Coronary artery (tissue), 2 donors: Measurements from ENCODE around the gene LRRC14B.

Experiments
- DNase-seq: peaks from one replicate; pipeline ENCODE4 v3.0.0-alpha.2; 2017; ENCODE audit warnings: low spot score
- H3K27ac ChIP-seq, 2 donors: fragments of 200-600 bp; sonication (generic); one replicate each; pipeline ENCODE4 v1.5.1; 2016 to 2019
- H3K4me3 ChIP-seq: fragments of 200-600 bp; sonication (generic); 2 replicates; pipeline ENCODE4 v1.5.1; 2016; ENCODE audit warnings: mild to moderate bottlenecking, moderate library complexity
- TF ChIP-seq, protein P1 (sequence below): fragments of 200-600 bp; sonication (generic); IDR thresholded peaks from one replicate; pipeline ENCODE4 v1.5.1; 2019; ENCODE audit warnings: antibody characterized with exemption

The LRRC14B gene

DNA sequence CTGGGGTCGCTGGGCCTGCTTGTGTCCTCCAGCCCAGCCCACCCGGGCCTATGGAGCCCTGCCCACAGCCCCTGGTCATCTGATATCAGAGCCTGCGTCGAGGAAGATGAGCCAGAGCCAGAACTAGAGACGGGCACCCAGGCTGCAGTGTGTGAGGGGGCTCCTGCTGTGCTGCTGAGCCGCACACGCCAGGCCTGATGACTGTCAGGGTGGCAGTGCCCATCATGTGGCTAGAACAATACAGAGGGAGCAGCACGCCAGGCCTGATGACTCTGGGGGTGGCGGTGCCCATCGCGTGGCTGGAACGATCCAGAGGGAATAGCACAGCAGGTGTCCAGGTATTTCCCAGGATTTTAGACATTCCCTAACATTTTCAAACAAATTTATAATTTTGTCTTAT lies 9.2 kb upstream of the LRRC14B start:
- TF ChIP-seq, protein P1, sequence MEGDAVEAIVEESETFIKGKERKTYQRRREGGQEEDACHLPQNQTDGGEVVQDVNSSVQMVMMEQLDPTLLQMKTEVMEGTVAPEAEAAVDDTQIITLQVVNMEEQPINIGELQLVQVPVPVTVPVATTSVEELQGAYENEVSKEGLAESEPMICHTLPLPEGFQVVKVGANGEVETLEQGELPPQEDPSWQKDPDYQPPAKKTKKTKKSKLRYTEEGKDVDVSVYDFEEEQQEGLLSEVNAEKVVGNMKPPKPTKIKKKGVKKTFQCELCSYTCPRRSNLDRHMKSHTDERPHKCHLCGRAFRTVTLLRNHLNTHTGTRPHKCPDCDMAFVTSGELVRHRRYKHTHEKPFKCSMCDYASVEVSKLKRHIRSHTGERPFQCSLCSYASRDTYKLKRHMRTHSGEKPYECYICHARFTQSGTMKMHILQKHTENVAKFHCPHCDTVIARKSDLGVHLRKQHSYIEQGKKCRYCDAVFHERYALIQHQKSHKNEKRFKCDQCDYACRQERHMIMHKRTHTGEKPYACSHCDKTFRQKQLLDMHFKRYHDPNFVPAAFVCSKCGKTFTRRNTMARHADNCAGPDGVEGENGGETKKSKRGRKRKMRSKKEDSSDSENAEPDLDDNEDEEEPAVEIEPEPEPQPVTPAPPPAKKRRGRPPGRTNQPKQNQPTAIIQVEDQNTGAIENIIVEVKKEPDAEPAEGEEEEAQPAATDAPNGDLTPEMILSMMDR, result no peak
- no peak for DNase-seq
- no peak overlapping the region for H3K4me3 ChIP-seq
- H3K27ac ChIP-seq, result no peak overlapping the region

DNA sequence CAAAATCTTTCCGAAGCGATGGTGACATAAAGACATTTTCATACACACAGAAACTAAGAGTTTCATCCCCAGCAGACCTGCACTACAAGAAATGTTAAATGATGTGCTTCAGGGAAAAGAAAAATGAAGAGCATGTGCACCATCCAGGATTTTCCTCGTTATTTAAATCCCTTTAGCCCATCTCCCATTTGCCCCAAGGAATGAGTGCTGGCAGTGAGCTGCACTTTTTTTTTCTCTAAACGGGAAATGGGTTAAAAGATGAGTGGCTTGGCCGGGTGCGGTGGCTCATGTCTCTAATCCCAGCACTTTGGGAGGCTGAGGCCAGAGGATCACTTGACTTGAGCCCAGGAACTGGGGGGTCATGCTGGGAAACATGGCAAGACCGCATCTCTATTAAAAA lies 6.8 kb upstream of the LRRC14B start:
- DNase-seq, result no peak
- TF ChIP-seq, protein P1, result no peak
- no peak overlapping the region for H3K27ac ChIP-seq
- H3K4me3 ChIP-seq, result no peak overlapping the region

DNA sequence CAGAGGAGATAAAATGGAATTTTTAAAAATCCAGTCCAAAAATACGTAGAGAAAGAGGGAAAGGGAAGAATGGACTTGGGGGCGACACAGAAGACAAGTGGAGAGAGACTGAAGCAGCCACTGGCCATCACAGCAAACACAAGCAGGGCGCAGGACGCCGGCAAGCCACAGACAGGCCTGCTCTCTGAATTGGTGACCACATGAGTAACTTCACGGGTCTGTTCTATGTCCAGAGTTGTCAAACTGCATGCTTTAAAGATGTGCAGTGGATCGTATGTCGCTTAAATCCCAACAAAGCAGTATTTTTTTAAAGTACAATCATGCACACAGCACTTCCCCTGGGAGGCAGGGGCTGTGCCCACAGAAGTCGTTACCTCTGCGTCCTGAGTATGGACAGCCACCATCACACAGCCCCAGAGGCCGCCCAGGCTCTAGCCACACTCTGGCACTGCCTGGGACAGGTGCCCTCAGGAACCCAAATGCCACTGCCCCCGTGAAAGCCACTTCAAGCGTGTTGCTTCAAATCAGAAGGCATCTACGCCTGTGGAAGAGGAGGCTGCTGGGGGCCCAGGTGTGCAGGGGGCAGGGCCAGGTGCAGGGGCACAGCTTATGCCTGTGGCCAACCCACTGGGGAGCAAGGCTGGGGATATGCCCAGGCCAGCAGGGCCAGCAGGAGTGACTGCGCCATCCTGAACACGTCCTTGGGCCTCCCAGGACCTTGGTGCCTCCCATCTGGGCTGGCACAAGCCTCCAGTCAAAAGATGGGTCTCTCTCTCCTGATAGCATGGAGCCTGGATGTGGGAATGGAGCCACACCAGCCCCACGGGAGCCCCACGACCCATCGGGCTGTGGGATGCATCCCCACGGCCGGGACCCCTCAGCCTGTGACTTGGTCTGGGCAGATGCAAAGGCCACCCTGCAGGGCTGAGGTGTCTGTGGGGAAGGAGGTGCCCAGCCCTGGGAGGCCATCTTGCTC lies 5.9 kb upstream of the LRRC14B start:
- no peak overlapping the region for H3K27ac ChIP-seq
- H3K4me3 ChIP-seq, result no peak overlapping the region
- TF ChIP-seq, protein P1, result no peak
- no peak for DNase-seq

DNA sequence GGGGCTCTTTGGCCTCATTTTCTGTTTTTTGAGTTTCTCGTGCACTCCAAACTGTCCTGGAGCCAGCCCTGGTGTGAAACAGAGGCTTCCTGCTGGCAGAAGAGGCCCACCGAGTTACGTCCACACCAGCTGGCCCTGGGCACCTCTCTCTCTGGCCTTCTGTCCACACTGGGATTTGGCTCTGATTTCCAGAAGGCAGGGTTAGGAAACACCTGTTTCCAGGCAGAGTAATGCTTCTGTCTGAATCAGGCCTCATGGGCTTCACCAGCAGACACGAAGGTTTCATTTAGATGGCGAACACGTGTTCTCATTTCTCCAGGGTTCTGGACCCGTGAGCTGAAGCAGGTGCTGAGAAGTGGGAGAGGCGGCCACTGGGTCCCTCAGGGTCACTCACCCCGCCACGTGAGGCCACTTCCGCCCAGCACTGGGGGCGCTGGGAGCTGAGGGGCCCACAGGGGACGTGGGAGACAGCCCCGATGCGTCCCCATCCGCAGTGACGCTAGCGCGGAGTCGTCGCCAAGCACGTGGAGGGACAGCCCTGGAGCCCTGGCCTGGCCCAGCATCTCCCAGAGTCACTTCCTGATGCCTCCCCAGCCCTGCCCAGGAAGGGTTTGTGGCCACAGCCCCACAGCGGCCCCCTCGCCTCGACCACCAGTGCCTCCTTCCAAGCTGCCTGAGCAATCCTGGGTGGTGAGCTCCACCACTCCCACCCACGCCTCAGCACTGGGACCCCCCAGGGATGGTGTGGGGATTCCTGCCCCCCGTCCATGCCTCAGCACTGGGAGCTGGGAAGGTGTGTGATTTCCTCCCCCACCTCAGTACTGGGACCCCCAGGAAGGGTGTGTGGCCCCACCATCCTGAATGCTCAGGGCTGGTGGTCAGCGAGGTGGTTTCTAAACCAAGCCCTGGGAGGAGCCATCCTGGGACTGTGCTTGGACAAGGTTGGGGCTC lies 4.9 kb upstream of the LRRC14B start:
- TF ChIP-seq, protein P1, result no peak
- H3K4me3 ChIP-seq, result no peak overlapping the region
- H3K27ac ChIP-seq, result no peak overlapping the region
- no peak for DNase-seq

DNA sequence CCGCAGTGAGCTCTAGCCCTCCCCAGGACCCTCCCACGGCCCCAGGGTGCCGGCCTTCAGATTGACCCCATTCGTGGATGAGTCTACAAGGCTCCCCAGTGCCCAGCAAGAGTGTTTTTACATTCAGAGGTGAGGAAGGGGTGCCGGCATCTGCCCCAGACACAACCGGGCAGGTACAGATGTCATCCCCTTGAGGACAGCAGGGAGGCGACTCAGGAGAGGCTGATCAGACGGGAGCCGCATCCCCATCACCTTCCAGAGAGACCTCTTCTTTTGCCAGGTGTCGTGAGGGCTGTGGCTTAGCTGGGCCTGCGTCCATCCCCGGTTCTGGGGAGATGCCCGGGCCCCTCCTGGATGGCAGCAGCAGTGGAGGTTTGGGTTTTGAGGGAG lies 4.3 kb upstream of the LRRC14B start:
- TF ChIP-seq, protein P1, result no peak
- no peak for DNase-seq
- no peak overlapping the region for H3K27ac ChIP-seq
- H3K4me3 ChIP-seq, result no peak overlapping the region

DNA sequence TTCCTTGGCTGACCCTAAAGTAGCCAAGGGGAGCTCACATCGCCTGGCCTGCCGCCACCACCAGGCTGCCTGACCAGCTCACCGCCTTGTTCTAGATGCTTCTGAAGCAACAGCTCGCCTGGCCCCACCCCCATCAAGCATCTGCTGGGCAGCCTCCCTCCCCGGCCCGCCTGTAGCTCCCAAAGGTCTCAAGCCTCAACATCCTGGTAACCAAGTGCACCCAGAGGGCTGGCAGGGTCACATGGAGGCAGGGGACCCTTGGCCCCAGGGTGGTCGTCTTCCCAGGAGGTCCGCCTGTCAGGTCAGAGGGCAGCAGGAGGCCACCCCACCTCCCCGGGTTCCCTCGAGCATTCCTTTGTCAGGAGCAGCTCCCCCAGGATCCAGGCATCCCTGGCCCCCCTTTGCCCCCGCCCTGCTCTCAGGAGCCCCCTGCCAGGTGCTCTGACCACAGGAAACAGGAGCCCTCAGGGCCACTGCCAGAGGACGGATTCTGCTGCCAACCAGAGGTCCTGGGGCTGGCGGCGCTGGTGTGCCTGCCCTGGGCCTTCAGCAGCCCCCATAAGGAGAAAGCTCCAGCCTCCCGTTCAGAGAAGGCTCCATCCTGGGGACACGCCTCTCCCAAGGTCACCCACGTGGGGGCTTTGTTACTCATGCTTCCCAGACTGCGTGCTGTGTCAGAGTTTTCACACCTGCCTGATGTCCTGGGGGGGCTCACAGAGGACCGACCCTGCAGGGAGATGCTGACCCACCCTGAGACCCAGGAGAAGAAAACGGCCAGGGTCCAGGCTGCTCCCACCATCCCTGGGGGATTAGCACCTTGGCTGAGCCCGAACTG lies 3.5 kb upstream of the LRRC14B start:
- peak overlapping the region; percentile 64 for H3K4me3 ChIP-seq
- DNase-seq, result no peak

More for the DNA sequence above, 3.5 kb upstream of the LRRC14B start:
- TF ChIP-seq, protein P1, result no peak
- no peak overlapping the region for H3K27ac ChIP-seq
